K562 (cell line): ENCODE data around the gene SUPT20HL2.
"Not testable (repeated sequence)": the region's sequence is repeated elsewhere in the genome, so short reads cannot be mapped to it uniquely, and the experiment has no call there.

Experiments used
- EP300 ChIP-seq: IDR thresholded peaks from 2 replicates; pipeline ENCODE4 v1.6.1; 2012; ENCODE audit warnings: low read length, improper control_type of control experiment
- FOXA1 ChIP-seq: fragments of 450-650 bp; IDR thresholded peaks from 2 replicates; pipeline ENCODE4 v1.6.1; 2016; ENCODE audit warnings: mild to moderate bottlenecking, borderline replicate concordance
- FOXP1 ChIP-seq: sonication (generic); formaldehyde crosslinking; IDR thresholded peaks from 2 replicates; pipeline ENCODE4 v1.8.0; 2022; ENCODE audit warnings: mild to moderate bottlenecking, missing genetic modification reagents
- HCFC1 ChIP-seq: IDR thresholded peaks from 2 replicates; pipeline ENCODE4 v1.6.1; 2012; ENCODE audit warnings: low read depth, low read length, improper control_type of control experiment
- MAFF ChIP-seq: IDR thresholded peaks from 2 replicates; pipeline ENCODE4 v1.6.1; 2012; ENCODE audit warnings: low read length, improper control_type of control experiment
- NR2C2 ChIP-seq, 2 experiments: fragments of 200-800 bp in 1 of 2; sonication (Bioruptor generic) in 1 of 2; sonication (generic) in 1 of 2; formaldehyde crosslinking in 1 of 2; IDR thresholded peaks; 2 replicates each; pipeline versions ENCODE4 v1.6.1 to v1.8.0; 2016 to 2022; ENCODE audit warnings: mild to moderate bottlenecking in 1 of 2, missing compliant biosample characterization in 1 of 2, missing genetic modification characterization in 1 of 2, missing genetic modification reagents in 1 of 2
- RNF2 ChIP-seq: sonication (generic); IDR thresholded peaks from 2 replicates; pipeline ENCODE4 v1.6.1; 2016
- SMAD1 ChIP-seq: fragments of 150-350 bp; IDR thresholded peaks from 2 replicates; pipeline ENCODE4 v1.6.1; 2014; ENCODE audit warnings: low read length, low read depth; ENCODE audit not compliant: partially characterized antibody
- SP1 ChIP-seq: sonication (generic); formaldehyde crosslinking; IDR thresholded peaks from 2 replicates; pipeline ENCODE4 v1.8.1; 2022; ENCODE audit warnings: mild to moderate bottlenecking, missing genetic modification reagents
- ZNF140 ChIP-seq: fragments of 250-450 bp; sonication (Bioruptor Pico); IDR thresholded peaks from 2 replicates; pipeline ENCODE4 v1.8.0; 2021; ENCODE audit warnings: moderate library complexity, mild to moderate bottlenecking, inconsistent platforms
- TF ChIP-seq, protein P1 (sequence below): fragments of 200-800 bp; sonication (Bioruptor generic); IDR thresholded peaks from 2 replicates; pipeline ENCODE4 v1.6.1; 2017; ENCODE audit warnings: missing genetic modification characterization, missing compliant biosample characterization
- TF ChIP-seq, protein P2 (sequence below): fragments of 450-650 bp; IDR thresholded peaks from 2 replicates; pipeline ENCODE4 v1.6.1; 2017; ENCODE audit warnings: mild to moderate bottlenecking, moderate library complexity

DNA sequence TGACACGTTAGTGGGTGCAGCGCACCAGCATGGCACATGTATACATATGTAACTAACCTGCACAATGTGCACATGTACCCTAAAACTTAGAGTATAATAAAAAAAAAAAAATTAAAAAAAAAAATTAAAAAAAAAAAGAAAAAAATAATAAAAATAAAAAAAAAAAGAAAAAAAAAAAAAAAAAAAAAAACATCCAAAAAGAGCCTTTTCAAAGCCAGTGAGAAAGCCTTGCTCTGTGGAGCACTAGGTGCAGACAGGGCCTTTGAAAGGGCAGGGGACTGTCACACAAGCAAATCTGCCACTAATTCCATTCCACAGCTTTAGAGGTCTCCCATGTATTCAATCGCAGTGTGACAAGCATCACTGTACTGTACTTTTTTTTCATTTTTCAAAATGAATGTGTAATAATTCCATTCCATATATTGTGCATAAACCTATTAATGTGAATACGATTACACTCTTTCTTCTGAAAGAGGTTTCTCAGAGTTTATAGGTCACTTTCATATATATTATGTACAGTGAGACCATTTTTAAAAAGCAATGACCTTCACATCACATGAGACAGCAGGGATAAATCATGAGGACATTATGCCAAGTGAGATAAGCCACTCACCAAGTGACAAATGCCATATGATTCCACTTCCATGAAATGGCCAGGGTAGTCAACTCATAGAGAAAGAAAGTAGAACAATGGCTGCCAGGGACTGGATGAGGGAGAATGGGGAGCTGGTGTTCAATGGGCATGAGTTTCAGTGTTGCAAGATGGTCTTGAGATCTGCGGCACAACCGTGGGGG lies 4.1 kb downstream of the SUPT20HL2 start:
- not testable (repeated sequence) for TF ChIP-seq FOXA1; EP300; HCFC1; ZNF140 (CRISPR knock-in tag); SMAD1; RNF2; NR2C2 (CRISPR knock-in tag; IDR thresholded peaks at IDR 0.05); NR2C2 (tag; IDR thresholded peaks at IDR 0.05); SP1 (CRISPR knock-in tag); MAFF; FOXP1
- TF ChIP-seq, protein P1, sequence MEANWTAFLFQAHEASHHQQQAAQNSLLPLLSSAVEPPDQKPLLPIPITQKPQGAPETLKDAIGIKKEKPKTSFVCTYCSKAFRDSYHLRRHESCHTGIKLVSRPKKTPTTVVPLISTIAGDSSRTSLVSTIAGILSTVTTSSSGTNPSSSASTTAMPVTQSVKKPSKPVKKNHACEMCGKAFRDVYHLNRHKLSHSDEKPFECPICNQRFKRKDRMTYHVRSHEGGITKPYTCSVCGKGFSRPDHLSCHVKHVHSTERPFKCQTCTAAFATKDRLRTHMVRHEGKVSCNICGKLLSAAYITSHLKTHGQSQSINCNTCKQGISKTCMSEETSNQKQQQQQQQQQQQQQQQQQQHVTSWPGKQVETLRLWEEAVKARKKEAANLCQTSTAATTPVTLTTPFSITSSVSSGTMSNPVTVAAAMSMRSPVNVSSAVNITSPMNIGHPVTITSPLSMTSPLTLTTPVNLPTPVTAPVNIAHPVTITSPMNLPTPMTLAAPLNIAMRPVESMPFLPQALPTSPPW (CRISPR knock-in tag): not testable (repeated sequence)
- TF ChIP-seq, protein P2, sequence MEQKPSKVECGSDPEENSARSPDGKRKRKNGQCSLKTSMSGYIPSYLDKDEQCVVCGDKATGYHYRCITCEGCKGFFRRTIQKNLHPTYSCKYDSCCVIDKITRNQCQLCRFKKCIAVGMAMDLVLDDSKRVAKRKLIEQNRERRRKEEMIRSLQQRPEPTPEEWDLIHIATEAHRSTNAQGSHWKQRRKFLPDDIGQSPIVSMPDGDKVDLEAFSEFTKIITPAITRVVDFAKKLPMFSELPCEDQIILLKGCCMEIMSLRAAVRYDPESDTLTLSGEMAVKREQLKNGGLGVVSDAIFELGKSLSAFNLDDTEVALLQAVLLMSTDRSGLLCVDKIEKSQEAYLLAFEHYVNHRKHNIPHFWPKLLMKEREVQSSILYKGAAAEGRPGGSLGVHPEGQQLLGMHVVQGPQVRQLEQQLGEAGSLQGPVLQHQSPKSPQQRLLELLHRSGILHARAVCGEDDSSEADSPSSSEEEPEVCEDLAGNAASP: not testable (repeated sequence)
